HepG2 (cell line): Measurements from ENCODE around the gene SELENOH. TPM values are rescaled to one million over a fixed set of nuclear protein-coding genes. Genes with fewer than 3 reads are reported as not detected.

Experiments used
- BRCA1 ChIP-seq: sonication (generic); formaldehyde crosslinking; IDR thresholded peaks from 2 replicates; pipeline ENCODE4 v1.4.0; 2020; ENCODE audit warnings: missing genetic modification reagents
- DNMT3B ChIP-seq: conservative IDR thresholded peaks from 2 replicates; pipeline ENCODE4 v1.6.1; 2016; ENCODE audit warnings: missing biosample characterization, control low read depth
- KDM5A ChIP-seq: fragments of 200-600 bp; sonication (generic); IDR thresholded peaks from 2 replicates; pipeline ENCODE4 v1.7.0; 2018; ENCODE audit warnings: antibody characterized with exemption, mild to moderate bottlenecking, low read length, borderline replicate concordance
- KDM6A ChIP-seq: IDR thresholded peaks from 2 replicates; pipeline ENCODE4 v1.6.1; 2016; ENCODE audit warnings: low read depth
- LCORL ChIP-seq, 2 experiments: fragments of 450-650 bp in 1 of 2; sonication (generic) in 1 of 2; formaldehyde crosslinking in 1 of 2; IDR thresholded peaks; 2 replicates each; pipeline versions ENCODE4 v1.5.0 to v1.6.1; 2017 to 2020; ENCODE audit warnings: antibody characterized with exemption in 1 of 2, missing genetic modification reagents in 1 of 2
- NFYB ChIP-seq: sonication (generic); formaldehyde crosslinking; IDR thresholded peaks from 2 replicates; pipeline ENCODE4 v1.4.0; 2020; ENCODE audit warnings: missing genetic modification reagents
- PAF1 ChIP-seq: IDR thresholded peaks from 2 replicates; pipeline ENCODE4 v1.6.1; 2016; ENCODE audit warnings: missing genetic modification reagents, missing compliant biosample characterization
- PHF5A ChIP-seq: IDR thresholded peaks from one replicate; pipeline ENCODE4 v1.6.1; 2018; ENCODE audit warnings: low read depth, missing genetic modification reagents; ENCODE audit not compliant: unreplicated experiment
- TBX2 ChIP-seq: sonication (generic); formaldehyde crosslinking; IDR thresholded peaks from 2 replicates; pipeline ENCODE4 v1.5.0; 2020; ENCODE audit warnings: missing genetic modification reagents, mild to moderate bottlenecking, borderline replicate concordance
- ZC3H4 ChIP-seq: sonication (generic); formaldehyde crosslinking; IDR thresholded peaks from 2 replicates; pipeline ENCODE4 v1.4.0; 2020; ENCODE audit warnings: missing genetic modification reagents, borderline replicate concordance
- ZFP37 ChIP-seq: sonication (generic); formaldehyde crosslinking; IDR thresholded peaks from 2 replicates; pipeline ENCODE4 v1.4.0; 2020; ENCODE audit warnings: missing genetic modification reagents, borderline replicate concordance
- ZNF232 ChIP-seq: sonication (generic); formaldehyde crosslinking; IDR thresholded peaks from 2 replicates; pipeline ENCODE4 v1.4.0; 2020; ENCODE audit warnings: missing genetic modification reagents, borderline replicate concordance
- ZNF260 ChIP-seq: sonication (generic); formaldehyde crosslinking; IDR thresholded peaks from 2 replicates; pipeline ENCODE4 v1.4.0; 2020; ENCODE audit warnings: missing genetic modification reagents, low read depth, mild to moderate bottlenecking, borderline replicate concordance
- ZNF30 ChIP-seq: sonication (generic); formaldehyde crosslinking; IDR thresholded peaks from 2 replicates; pipeline ENCODE4 v1.5.0; 2020; ENCODE audit warnings: mild to moderate bottlenecking, missing genetic modification reagents
- ZNF367 ChIP-seq: sonication (generic); formaldehyde crosslinking; IDR thresholded peaks from 2 replicates; pipeline ENCODE4 v1.4.0; 2020; ENCODE audit warnings: missing genetic modification reagents, borderline replicate concordance
- ZNF510 ChIP-seq: sonication (generic); formaldehyde crosslinking; IDR thresholded peaks from 2 replicates; pipeline ENCODE4 v1.4.0; 2020; ENCODE audit warnings: low read depth, mild to moderate bottlenecking, missing genetic modification reagents
- ZNF562 ChIP-seq: sonication (generic); formaldehyde crosslinking; IDR thresholded peaks from 2 replicates; pipeline ENCODE4 v1.8.0; 2022; ENCODE audit warnings: missing genetic modification reagents, borderline replicate concordance
- ZNF577 ChIP-seq: sonication (generic); formaldehyde crosslinking; IDR thresholded peaks from 2 replicates; pipeline ENCODE4 v1.4.0; 2020; ENCODE audit warnings: mild to moderate bottlenecking, low read depth, missing genetic modification reagents, borderline replicate concordance
- ZSCAN31 ChIP-seq: sonication (generic); formaldehyde crosslinking; IDR thresholded peaks from 2 replicates; pipeline ENCODE4 v1.5.0; 2020; ENCODE audit warnings: low read depth, mild to moderate bottlenecking, missing genetic modification reagents
- ZZZ3 ChIP-seq: sonication (generic); formaldehyde crosslinking; IDR thresholded peaks from 2 replicates; pipeline ENCODE4 v1.4.0; 2020; ENCODE audit warnings: missing genetic modification reagents, mild to moderate bottlenecking, borderline replicate concordance
- polyA plus RNA-seq, 8 experiments: library from polyadenylated mRNA; depleted of rRNA in 3 of 8; stranded (reverse) in 7 of 8; unstranded in 1 of 8; fragments of >200 nt; fragmentation: Illumina TruSeq in 4 of 8; extraction: Trizol in 4 of 8; gene quantifications; 2 replicates each; pipeline versions ENCODE4 v1.2.1 to v1.2.3, GENCODE V29; 2011 to 2016; ENCODE audit warnings: low read depth in 4 of 8, missing spikeins in 1 of 8, mixed read lengths in 1 of 8; ENCODE audit not compliant: insufficient read depth in 1 of 8
- total RNA-seq, 5 experiments: library from RNA; depleted of rRNA; stranded (reverse); fragments of >200 nt; fragmentation: Illumina TruSeq; extraction: Trizol; gene quantifications; 2 replicates each; pipeline ENCODE4 v1.2.3, GENCODE V29; 2016; ENCODE audit warnings: low read depth in 1 of 5
- TF ChIP-seq, protein P1 (sequence below): sonication (generic); formaldehyde crosslinking; IDR thresholded peaks from 2 replicates; pipeline ENCODE4 v1.5.0; 2020; ENCODE audit warnings: missing genetic modification reagents, mild to moderate bottlenecking, borderline replicate concordance
- TF ChIP-seq, protein P2 (sequence below): sonication (generic); formaldehyde crosslinking; IDR thresholded peaks from 2 replicates; pipeline ENCODE4 v1.4.0; 2020; ENCODE audit warnings: low read depth, missing genetic modification reagents

Gene SELENOH
- total and polyA plus RNA-seq, 2 of the 13 experiments (the other 11 are each of a cell fraction or from before 2014, with no cell fraction given) = 27.2 to 77.4 TPM

DNA sequence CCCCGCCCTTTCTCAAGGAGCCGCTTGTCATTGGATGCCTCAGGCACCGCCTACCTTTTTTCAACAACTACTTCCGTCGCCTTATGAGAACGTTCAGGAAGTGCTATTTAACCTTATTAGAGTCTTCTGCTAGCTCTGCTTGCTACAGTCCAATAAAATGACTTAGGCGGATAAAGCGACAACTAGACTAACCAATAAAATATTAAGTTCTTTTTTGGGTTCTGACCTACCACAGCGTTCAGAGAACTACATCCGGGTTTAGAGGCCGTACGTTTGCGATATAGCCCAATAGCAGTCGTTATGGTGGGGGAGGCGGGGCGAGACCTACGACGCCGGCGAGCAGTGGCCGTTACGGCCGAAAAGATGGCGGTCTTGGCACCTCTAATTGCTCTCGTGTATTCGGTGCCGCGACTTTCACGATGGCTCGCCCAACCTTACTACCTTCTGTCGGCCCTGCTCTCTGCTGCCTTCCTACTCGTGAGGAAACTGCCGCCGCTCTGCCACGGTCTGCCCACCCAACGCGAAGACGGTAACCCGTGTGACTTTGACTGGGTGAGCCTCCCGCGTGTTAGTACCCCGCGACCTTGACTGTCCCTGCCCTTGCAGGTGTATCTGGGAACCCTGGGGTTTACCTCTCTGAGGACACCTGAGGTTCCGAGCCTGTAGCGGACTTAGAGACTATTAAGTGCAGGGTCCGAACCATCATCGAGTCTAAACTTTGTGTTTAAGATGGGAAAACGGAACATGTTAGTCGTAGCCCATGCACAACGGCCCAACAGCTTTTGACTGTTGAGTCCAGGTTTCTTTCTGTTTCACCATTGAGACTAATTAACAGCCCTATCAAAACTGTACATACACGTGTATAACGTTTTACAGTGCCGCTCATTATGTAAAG, 28.8 kb upstream of the SELENOH start, which contains the start of gene TMX2 (continued):
- TF ChIP-seq, protein P1, sequence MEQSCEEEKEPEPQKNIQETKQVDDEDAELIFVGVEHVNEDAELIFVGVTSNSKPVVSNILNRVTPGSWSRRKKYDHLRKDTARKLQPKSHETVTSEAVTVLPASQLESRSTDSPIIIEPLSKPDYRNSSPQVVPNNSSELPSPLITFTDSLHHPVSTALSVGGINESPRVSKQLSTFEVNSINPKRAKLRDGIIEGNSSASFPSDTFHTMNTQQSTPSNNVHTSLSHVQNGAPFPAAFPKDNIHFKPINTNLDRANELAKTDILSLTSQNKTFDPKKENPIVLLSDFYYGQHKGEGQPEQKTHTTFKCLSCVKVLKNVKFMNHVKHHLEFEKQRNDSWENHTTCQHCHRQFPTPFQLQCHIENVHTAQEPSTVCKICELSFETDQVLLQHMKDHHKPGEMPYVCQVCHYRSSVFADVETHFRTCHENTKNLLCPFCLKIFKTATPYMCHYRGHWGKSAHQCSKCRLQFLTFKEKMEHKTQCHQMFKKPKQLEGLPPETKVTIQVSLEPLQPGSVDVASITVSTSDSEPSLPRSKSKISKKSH (CRISPR knock-in tag) = no peak
- no peak for TF ChIP-seq ZNF232 (CRISPR knock-in tag)
- TF ChIP-seq ZNF260 = no peak
- TF ChIP-seq BRCA1 (CRISPR knock-in tag) = no peak
- TF ChIP-seq ZZZ3 (CRISPR knock-in tag) = no peak
- TF ChIP-seq ZSCAN31 = 0 out of 2 replicates have a peak, but pooled peaks have one; percentile 55
- TF ChIP-seq PAF1 (CRISPR knock-in tag) = no peak
- TF ChIP-seq ZNF510 = 0 out of 2 replicates have a peak, but pooled peaks have one; percentile 50
- peak; percentile 53; the same call in 1 of the 2 replicates for TF ChIP-seq ZNF30
- no peak for TF ChIP-seq LCORL (IDR thresholded peaks at IDR 0.05)
- TF ChIP-seq LCORL (CRISPR knock-in tag; IDR thresholded peaks at IDR 0.05) = peak; percentile 72
- no peak for TF ChIP-seq ZFP37 (CRISPR knock-in tag)
- no peak for TF ChIP-seq PHF5A (CRISPR knock-in tag)
- TF ChIP-seq KDM5A = peak; percentile 89
- TF ChIP-seq TBX2 (CRISPR knock-in tag) = peak; percentile 74
- peak; percentile 81; the same call in 1 of the 2 replicates for TF ChIP-seq ZNF367 (CRISPR knock-in tag)
- TF ChIP-seq NFYB = peak; percentile 95
- no peak for TF ChIP-seq ZC3H4 (CRISPR knock-in tag)
- no peak for TF ChIP-seq ZNF562 (CRISPR knock-in tag)
- TF ChIP-seq, protein P2, sequence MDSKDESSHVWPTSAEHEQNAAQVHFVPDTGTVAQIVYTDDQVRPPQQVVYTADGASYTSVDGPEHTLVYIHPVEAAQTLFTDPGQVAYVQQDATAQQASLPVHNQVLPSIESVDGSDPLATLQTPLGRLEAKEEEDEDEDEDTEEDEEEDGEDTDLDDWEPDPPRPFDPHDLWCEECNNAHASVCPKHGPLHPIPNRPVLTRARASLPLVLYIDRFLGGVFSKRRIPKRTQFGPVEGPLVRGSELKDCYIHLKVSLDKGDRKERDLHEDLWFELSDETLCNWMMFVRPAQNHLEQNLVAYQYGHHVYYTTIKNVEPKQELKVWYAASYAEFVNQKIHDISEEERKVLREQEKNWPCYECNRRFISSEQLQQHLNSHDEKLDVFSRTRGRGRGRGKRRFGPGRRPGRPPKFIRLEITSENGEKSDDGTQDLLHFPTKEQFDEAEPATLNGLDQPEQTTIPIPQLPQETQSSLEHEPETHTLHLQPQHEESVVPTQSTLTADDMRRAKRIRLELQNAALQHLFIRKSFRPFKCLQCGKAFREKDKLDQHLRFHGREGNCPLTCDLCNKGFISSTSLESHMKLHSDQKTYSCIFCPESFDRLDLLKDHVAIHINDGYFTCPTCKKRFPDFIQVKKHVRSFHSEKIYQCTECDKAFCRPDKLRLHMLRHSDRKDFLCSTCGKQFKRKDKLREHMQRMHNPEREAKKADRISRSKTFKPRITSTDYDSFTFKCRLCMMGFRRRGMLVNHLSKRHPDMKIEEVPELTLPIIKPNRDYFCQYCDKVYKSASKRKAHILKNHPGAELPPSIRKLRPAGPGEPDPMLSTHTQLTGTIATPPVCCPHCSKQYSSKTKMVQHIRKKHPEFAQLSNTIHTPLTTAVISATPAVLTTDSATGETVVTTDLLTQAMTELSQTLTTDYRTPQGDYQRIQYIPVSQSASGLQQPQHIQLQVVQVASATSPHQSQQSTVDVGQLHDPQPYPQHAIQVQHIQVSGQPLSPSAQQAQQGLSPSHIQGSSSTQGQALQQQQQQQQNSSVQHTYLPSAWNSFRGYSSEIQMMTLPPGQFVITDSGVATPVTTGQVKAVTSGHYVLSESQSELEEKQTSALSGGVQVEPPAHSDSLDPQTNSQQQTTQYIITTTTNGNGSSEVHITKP (CRISPR knock-in tag) = no peak
- no peak for TF ChIP-seq KDM6A (CRISPR knock-in tag)
- TF ChIP-seq ZNF577 (CRISPR knock-in tag) = no peak
- no peak for TF ChIP-seq DNMT3B
